ENCODE data around the gene IL23R.

Gene IL23R

GRCh38 chr1:67294836-67295617, 128.8 kb downstream of the IL23R start:
- in situ Hi-C loops (cut with MboI; ENCODE audit: low sequenced_read_pairs), result no loop called here

- in situ Hi-C loops (cut with MboI; ENCODE audit: low sequenced_read_pairs), result no loop called here
Observed at GRCh38 chr1:67298762-67299161, 132.5 kb downstream of the IL23R start.

GRCh38 chr1:67299296-67299695, 133.0 kb downstream of the IL23R start:
- in situ Hi-C loops (cut with MboI; ENCODE audit: low sequenced_read_pairs), result no loop called here

GRCh38 chr1:67300561-67300960, 134.3 kb downstream of the IL23R start:
- in situ Hi-C loops (cut with MboI; ENCODE audit: low sequenced_read_pairs), result no loop called here

GRCh38 chr1:67304023-67304422, 137.8 kb downstream of the IL23R start:
- in situ Hi-C loops (cut with MboI; ENCODE audit: low sequenced_read_pairs), result no loop called here

GRCh38 chr1:67306547-67306946, 140.3 kb downstream of the IL23R start:
- in situ Hi-C loops (cut with MboI; ENCODE audit: low sequenced_read_pairs), result no loop called here

GRCh38 chr1:67307251-67308060, 141.2 kb downstream of the IL23R start, which contains the start of gene IL12RB2:
Gene IL12RB2 (plus strand): TSS chr1:67307873. CDS start chr1:67320369, 12,496 bp downstream.
- in situ Hi-C loops (cut with MboI; ENCODE audit: low sequenced_read_pairs), result no loop called here

GRCh38 chr1:67308136-67308535, 141.9 kb downstream of the IL23R start:
- in situ Hi-C loops (cut with MboI; ENCODE audit: low sequenced_read_pairs), result no loop called here
